ENCODE results near the gene OR52E5. TPM values are rescaled to one million over a fixed set of nuclear protein-coding genes. Genes with fewer than 3 reads are reported as not detected.

Gene OR52E5
- total RNA-seq: not detected
- polyA plus RNA-seq (2013, experiment 1 of 2): not detected
- not detected for polyA plus RNA-seq (2013, experiment 2 of 2)
- long read RNA-seq, experiment 1: 0 reads
- long read RNA-seq, experiment 2: 0 reads
- long read RNA-seq, experiment 3: 0 reads
- long read RNA-seq, experiment 4: 0 reads

GRCh38 chr11:5892908-5893307 is at the start of gene OR52E5:
TSS of gene OR52E5 (plus strand) at chr11:5893208. CDS start at chr11:5900777, 7,569 bp downstream.
- Histone ChIP-seq H3K27me3 (ENCODE audit: control insufficient read depth, insufficient read depth, low read length, poor library complexity, severe bottlenecking) (no peaks in the 10 kb centered on the region), H3K36me3 (ENCODE audit: control insufficient read depth, insufficient read depth, low read length) (no peaks in the 10 kb centered on the region), H3K9me3 (ENCODE audit: control insufficient read depth, low read length) (no peaks in the 10 kb centered on the region), H3K4me3 (ENCODE audit: low read length) (no peak within 1 kb of the TSS), H3K27ac (ENCODE audit: low read depth, low read length) (no peak within 1 kb of the TSS), H3K4me1 (ENCODE audit: control insufficient read depth, insufficient read depth, low read length) (no peaks in the 10 kb centered on the region), H3K9ac (ENCODE audit: extremely low read depth, low read length, poor library complexity, severe bottlenecking) (no peak within 1 kb of the TSS)
- H3K4me1 Mint-ChIP-seq: no peaks in the 10 kb centered on the region
- H3K9me3 Mint-ChIP-seq: no peaks in the 10 kb centered on the region
- DNase-seq: no peak
- no peak for TF ChIP-seq CTCF (conservative IDR thresholded peaks at IDR 0.05)
- 83 to 94% methylated on average over 1 to 3 of the region's 3 CpGs for WGBS, 2 experiments (ENCODE audit: insufficient coverage in 1 of 2, insufficient read length in 1 of 2)
- H3K36me3 Mint-ChIP-seq (ENCODE audit: low read depth): no peaks in the 10 kb centered on the region
- H3K27me3 Mint-ChIP-seq (ENCODE audit: insufficient read depth): no peaks in the 10 kb centered on the region
- H3K4me3 Mint-ChIP-seq: no peak within 1 kb of the TSS
- no peak within 1 kb of the TSS for H3K27ac Mint-ChIP-seq

GRCh38 chr11:5846701-5847100 is 46.3 kb upstream of the OR52E5 start:
- WGBS, 2 experiments (ENCODE audit: insufficient coverage in 1 of 2, insufficient read length in 1 of 2): 88 to 100% methylated on average over 1 of the region's 1 CpG
- H3K27me3 Mint-ChIP-seq (ENCODE audit: insufficient read depth): no peaks in the 10 kb centered on the region
- H3K36me3 ChIP-seq (ENCODE audit: control insufficient read depth, insufficient read depth, low read length): no peaks in the 10 kb centered on the region
- no peak overlapping the region for H3K4me3 Mint-ChIP-seq
- H3K27ac Mint-ChIP-seq: no peak overlapping the region
- no peaks in the 10 kb centered on the region for H3K4me1 ChIP-seq (ENCODE audit: control insufficient read depth, insufficient read depth, low read length)
- no peak overlapping the region for H3K9ac ChIP-seq (ENCODE audit: extremely low read depth, low read length, poor library complexity, severe bottlenecking)
- no peak for TF ChIP-seq CTCF (conservative IDR thresholded peaks at IDR 0.05)
- H3K36me3 Mint-ChIP-seq (ENCODE audit: low read depth): no peaks in the 10 kb centered on the region
- H3K9me3 Mint-ChIP-seq: no peaks in the 10 kb centered on the region
- no peak for DNase-seq
- H3K4me3 ChIP-seq (ENCODE audit: low read length): no peak overlapping the region
- H3K9me3 ChIP-seq (ENCODE audit: control insufficient read depth, low read length): no peaks in the 10 kb centered on the region
- no peaks in the 10 kb centered on the region for H3K27me3 ChIP-seq (ENCODE audit: control insufficient read depth, insufficient read depth, low read length, poor library complexity, severe bottlenecking)
- H3K4me1 Mint-ChIP-seq: no peaks in the 10 kb centered on the region
- no peak overlapping the region for H3K27ac ChIP-seq (ENCODE audit: low read depth, low read length)

- DNase-seq: no peak
- Histone ChIP-seq H3K27me3 (ENCODE audit: control insufficient read depth, insufficient read depth, low read length, poor library complexity, severe bottlenecking) (no peaks in the 10 kb centered on the region), H3K9me3 (ENCODE audit: control insufficient read depth, low read length) (no peaks in the 10 kb centered on the region), H3K27ac (ENCODE audit: low read depth, low read length) (no peak overlapping the region), H3K36me3 (ENCODE audit: control insufficient read depth, insufficient read depth, low read length) (no peaks in the 10 kb centered on the region), H3K9ac (ENCODE audit: extremely low read depth, low read length, poor library complexity, severe bottlenecking) (no peak overlapping the region), H3K4me3 (ENCODE audit: low read length) (no peak overlapping the region), H3K4me1 (ENCODE audit: control insufficient read depth, insufficient read depth, low read length) (no peaks in the 10 kb centered on the region)
- H3K36me3 Mint-ChIP-seq (ENCODE audit: low read depth): no peaks in the 10 kb centered on the region
- no peak overlapping the region for H3K4me3 Mint-ChIP-seq
- peaks cover 2% of the 10 kb centered on the region for H3K9me3 Mint-ChIP-seq
- no peaks in the 10 kb centered on the region for H3K4me1 Mint-ChIP-seq
- H3K27me3 Mint-ChIP-seq (ENCODE audit: insufficient read depth): no peaks in the 10 kb centered on the region
- TF ChIP-seq CTCF (conservative IDR thresholded peaks at IDR 0.05): no peak
- no peak overlapping the region for H3K27ac Mint-ChIP-seq
Observed at GRCh38 chr11:5847711-5848110, 45.3 kb upstream of the OR52E5 start.

Data from endodermal cell (in vitro differentiated cells).